ENCODE results near the gene MTMR12.

DNA sequence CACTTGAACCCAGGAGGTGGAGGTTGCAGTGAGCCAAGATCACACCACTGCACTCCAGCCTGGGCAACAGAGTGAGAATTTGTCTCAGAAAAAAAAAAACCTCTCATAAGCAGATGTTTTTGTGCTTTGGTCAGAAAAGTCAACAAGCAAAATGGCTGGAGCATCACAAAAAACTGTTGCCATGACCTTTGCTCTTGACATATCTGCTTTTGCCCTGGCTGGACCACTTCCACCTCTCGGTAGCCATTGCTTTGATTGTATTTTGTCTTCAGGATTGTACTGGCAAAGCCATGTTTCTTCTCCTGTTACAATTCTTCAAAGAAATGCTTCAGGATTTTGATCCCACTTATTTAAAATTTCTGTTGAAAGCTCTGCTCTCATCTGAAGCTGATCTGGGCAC, 67.0 kb downstream of the MTMR12 start:
- TF ChIP-seq, protein P1, sequence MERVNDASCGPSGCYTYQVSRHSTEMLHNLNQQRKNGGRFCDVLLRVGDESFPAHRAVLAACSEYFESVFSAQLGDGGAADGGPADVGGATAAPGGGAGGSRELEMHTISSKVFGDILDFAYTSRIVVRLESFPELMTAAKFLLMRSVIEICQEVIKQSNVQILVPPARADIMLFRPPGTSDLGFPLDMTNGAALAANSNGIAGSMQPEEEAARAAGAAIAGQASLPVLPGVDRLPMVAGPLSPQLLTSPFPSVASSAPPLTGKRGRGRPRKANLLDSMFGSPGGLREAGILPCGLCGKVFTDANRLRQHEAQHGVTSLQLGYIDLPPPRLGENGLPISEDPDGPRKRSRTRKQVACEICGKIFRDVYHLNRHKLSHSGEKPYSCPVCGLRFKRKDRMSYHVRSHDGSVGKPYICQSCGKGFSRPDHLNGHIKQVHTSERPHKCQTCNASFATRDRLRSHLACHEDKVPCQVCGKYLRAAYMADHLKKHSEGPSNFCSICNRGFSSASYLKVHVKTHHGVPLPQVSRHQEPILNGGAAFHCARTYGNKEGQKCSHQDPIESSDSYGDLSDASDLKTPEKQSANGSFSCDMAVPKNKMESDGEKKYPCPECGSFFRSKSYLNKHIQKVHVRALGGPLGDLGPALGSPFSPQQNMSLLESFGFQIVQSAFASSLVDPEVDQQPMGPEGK (CRISPR knock-in tag; IDR thresholded peaks at IDR 0.05; ENCODE audit: borderline replicate concordance) = no peak
- TF ChIP-seq SNAI2 (CRISPR knock-in tag; IDR thresholded peaks at IDR 0.05) (no peak), ISL1 (CRISPR knock-in tag; IDR thresholded peaks at IDR 0.05) (no peak), RARB (CRISPR knock-in tag; IDR thresholded peaks at IDR 0.05) (no peak)

All from SK-N-SH treated with all-trans-retinoic acid at 6 μM for 48 hours (cell line).